Activated T-helper 17 cell treated with anti-CD3 and anti-CD28 coated beads, Interleukin-2, amount 50 U/mL, for 72 hours (primary cell): ENCODE data around the gene TCF12. TPM values are rescaled to one million over a fixed set of nuclear protein-coding genes. Genes with fewer than 3 reads are reported as not detected.
A peak's percentile ranks its signal among the peaks of the same experiment; 100 is the strongest.

Experiments used
- ATAC-seq: fragments of 150-1000 bp; cut with Tn5 transposase; replicated peaks from 2 replicates; pipeline ENCODE4 v1.10.0; 2021; ENCODE audit warnings: mild to moderate bottlenecking, moderate library complexity
- H3K27ac Mint-ChIP-seq: one replicate; pipeline ENCODE4 v1.8.0; 2022; ENCODE audit warnings: mixed read lengths
- H3K27me3 Mint-ChIP-seq: one replicate; pipeline ENCODE4 v1.8.0; 2022; ENCODE audit warnings: mixed read lengths
- H3K36me3 Mint-ChIP-seq: one replicate; pipeline ENCODE4 v1.8.0; 2022; ENCODE audit warnings: low read depth, mild to moderate bottlenecking, mixed read lengths
- H3K4me1 Mint-ChIP-seq: one replicate; pipeline ENCODE4 v1.8.0; 2022; ENCODE audit warnings: mixed read lengths
- H3K4me3 Mint-ChIP-seq: one replicate; pipeline ENCODE4 v1.8.0; 2022; ENCODE audit warnings: mild to moderate bottlenecking, mixed read lengths
- H3K9me3 Mint-ChIP-seq: one replicate; pipeline ENCODE4 v1.8.0; 2022; ENCODE audit warnings: mixed read lengths
- total RNA-seq, 2 donors: library from RNA; stranded (reverse); gene quantifications; one replicate each; pipeline ENCODE4 v1.2.3, GENCODE V29; 2022

TCF12 gene
- total RNA-seq, 2 donors from 2014 or later: 48.3 to 74.2 TPM

GRCh38 chr15:57321485-57321884 is 403.0 kb downstream of the TCF12 start:
- no peaks in the 10 kb centered on the region for H3K4me1 Mint-ChIP-seq
- no peak for ATAC-seq

GRCh38 chr15:57321973-57322601 is 403.6 kb downstream of the TCF12 start:
- Mint-ChIP-seq H3K4me3 (no peak overlapping the region), H3K36me3 (no peaks in the 10 kb centered on the region), H3K27ac (no peak overlapping the region), H3K9me3 (no peaks in the 10 kb centered on the region), H3K4me1 (no peaks in the 10 kb centered on the region), H3K27me3 (peaks cover 7% of the 10 kb centered on the region)
- no peak for ATAC-seq

More at GRCh38 chr15:57321485-57321884, 403.0 kb downstream of the TCF12 start:
- H3K36me3 Mint-ChIP-seq: no peaks in the 10 kb centered on the region
- H3K4me3 Mint-ChIP-seq: no peak overlapping the region
- no peak overlapping the region for H3K27ac Mint-ChIP-seq
- H3K9me3 Mint-ChIP-seq: no peaks in the 10 kb centered on the region
- peaks cover 7% of the 10 kb centered on the region for H3K27me3 Mint-ChIP-seq

GRCh38 chr15:57322602-57323250 is 404.3 kb downstream of the TCF12 start:
- ATAC-seq: no peak
- Mint-ChIP-seq H3K36me3 (no peaks in the 10 kb centered on the region), H3K27me3 (peaks cover 3% of the 10 kb centered on the region), H3K4me3 (no peak overlapping the region), H3K27ac (no peak overlapping the region), H3K9me3 (no peaks in the 10 kb centered on the region), H3K4me1 (no peaks in the 10 kb centered on the region)

GRCh38 chr15:57323299-57323805 is 404.9 kb downstream of the TCF12 start:
- ATAC-seq: no peak
- Mint-ChIP-seq H3K36me3 (no peaks in the 10 kb centered on the region), H3K9me3 (no peaks in the 10 kb centered on the region), H3K27me3 (peaks cover 3% of the 10 kb centered on the region), H3K4me1 (no peaks in the 10 kb centered on the region), H3K4me3 (no peak overlapping the region), H3K27ac (no peak overlapping the region)

GRCh38 chr15:57323806-57324589 is 405.6 kb downstream of the TCF12 start:
- H3K9me3 Mint-ChIP-seq: no peaks in the 10 kb centered on the region
- H3K27ac Mint-ChIP-seq: no peak overlapping the region
- H3K4me1 Mint-ChIP-seq: no peaks in the 10 kb centered on the region
- peak; percentile 56 for ATAC-seq
- H3K27me3 Mint-ChIP-seq: peaks cover 3% of the 10 kb centered on the region
- H3K4me3 Mint-ChIP-seq: no peak overlapping the region
- H3K36me3 Mint-ChIP-seq: no peaks in the 10 kb centered on the region

GRCh38 chr15:57324590-57324890 is 406.1 kb downstream of the TCF12 start:
- ATAC-seq: no peak
- Mint-ChIP-seq H3K36me3 (no peaks in the 10 kb centered on the region), H3K4me1 (no peaks in the 10 kb centered on the region), H3K4me3 (no peak overlapping the region), H3K9me3 (no peaks in the 10 kb centered on the region), H3K27ac (no peak overlapping the region), H3K27me3 (peaks cover 6% of the 10 kb centered on the region)

- no peaks in the 10 kb centered on the region for H3K4me1 Mint-ChIP-seq
- H3K27ac Mint-ChIP-seq: no peak overlapping the region
- no peaks in the 10 kb centered on the region for H3K36me3 Mint-ChIP-seq
- H3K9me3 Mint-ChIP-seq: no peaks in the 10 kb centered on the region
- H3K27me3 Mint-ChIP-seq: peaks cover 11% of the 10 kb centered on the region
- no peak for ATAC-seq
- H3K4me3 Mint-ChIP-seq: no peak overlapping the region
These were observed 406.7 kb downstream of the TCF12 start for GRCh38 chr15:57324944-57325679.

- H3K27ac Mint-ChIP-seq: no peak overlapping the region
- ATAC-seq: no peak
These were observed 407.8 kb downstream of the TCF12 start for GRCh38 chr15:57326196-57326595.

GRCh38 chr15:57327985-57328471 is 409.6 kb downstream of the TCF12 start:
- Mint-ChIP-seq H3K4me1 (no peaks in the 10 kb centered on the region), H3K27me3 (peaks cover 21% of the 10 kb centered on the region), H3K27ac (no peak overlapping the region), H3K4me3 (no peak overlapping the region), H3K9me3 (no peaks in the 10 kb centered on the region), H3K36me3 (no peaks in the 10 kb centered on the region)
- ATAC-seq: no peak

More at GRCh38 chr15:57326196-57326595, 407.8 kb downstream of the TCF12 start:
- no peaks in the 10 kb centered on the region for H3K9me3 Mint-ChIP-seq
- H3K4me1 Mint-ChIP-seq: no peaks in the 10 kb centered on the region
- H3K4me3 Mint-ChIP-seq: no peak overlapping the region
- no peaks in the 10 kb centered on the region for H3K36me3 Mint-ChIP-seq
- H3K27me3 Mint-ChIP-seq: peaks cover 17% of the 10 kb centered on the region

- Mint-ChIP-seq H3K4me1 (no peaks in the 10 kb centered on the region), H3K27ac (no peak overlapping the region), H3K4me3 (no peak overlapping the region), H3K27me3 (peaks cover 21% of the 10 kb centered on the region), H3K36me3 (no peaks in the 10 kb centered on the region), H3K9me3 (no peaks in the 10 kb centered on the region)
- no peak for ATAC-seq
These were observed 410.0 kb downstream of the TCF12 start for GRCh38 chr15:57328479-57328878.

- no peak overlapping the region for H3K27ac Mint-ChIP-seq
- no peak for ATAC-seq
- no peak overlapping the region for H3K4me3 Mint-ChIP-seq
- H3K27me3 Mint-ChIP-seq: peaks cover 21% of the 10 kb centered on the region
- no peaks in the 10 kb centered on the region for H3K36me3 Mint-ChIP-seq
- no peaks in the 10 kb centered on the region for H3K9me3 Mint-ChIP-seq
- no peaks in the 10 kb centered on the region for H3K4me1 Mint-ChIP-seq
These were observed 410.5 kb downstream of the TCF12 start for GRCh38 chr15:57328897-57329296.

GRCh38 chr15:57329582-57330367 is 411.3 kb downstream of the TCF12 start:
- Mint-ChIP-seq H3K4me1 (no peaks in the 10 kb centered on the region), H3K36me3 (no peaks in the 10 kb centered on the region), H3K27me3 (peaks cover 27% of the 10 kb centered on the region), H3K4me3 (no peak overlapping the region), H3K9me3 (no peaks in the 10 kb centered on the region), H3K27ac (no peak overlapping the region)
- ATAC-seq: no peak

GRCh38 chr15:57330619-57331340 is 412.3 kb downstream of the TCF12 start:
- H3K27ac Mint-ChIP-seq: no peak overlapping the region
- H3K27me3 Mint-ChIP-seq: peaks cover 31% of the 10 kb centered on the region
- H3K4me1 Mint-ChIP-seq: no peaks in the 10 kb centered on the region
- no peaks in the 10 kb centered on the region for H3K9me3 Mint-ChIP-seq
- ATAC-seq: no peak
- H3K36me3 Mint-ChIP-seq: no peaks in the 10 kb centered on the region
- no peak overlapping the region for H3K4me3 Mint-ChIP-seq
